GM23248 (cell line): ENCODE data around the gene CDC42EP3.

Experiments
- EZH2 ChIP-seq: fragments of 200-600 bp; sonication (generic); IDR thresholded peaks from 2 replicates; pipeline ENCODE4 v1.6.1; 2018; ENCODE audit warnings: antibody characterized with exemption, mild to moderate bottlenecking; ENCODE audit not compliant: insufficient read depth, poor library complexity, severe bottlenecking
- EZH2phosphoT487 ChIP-seq: fragments of 200-600 bp; sonication (generic); IDR thresholded peaks from 2 replicates; pipeline ENCODE4 v1.6.1; 2018; ENCODE audit warnings: antibody characterized with exemption, moderate library complexity, mild to moderate bottlenecking, low read depth; ENCODE audit not compliant: insufficient read depth

- TF ChIP-seq EZH2 (no peak), EZH2phosphoT487 (no peak)
Measured at GRCh38 chr2:37672104-37672869, 845 bp upstream of the CDC42EP3 start.
